Ovary (tissue), 3 donors: ENCODE measurements around the gene PPP1R1B.

Experiments
- CTCF ChIP-seq, 3 donors: fragments of 450-650 bp in 2 of 3; fragments of 200-600 bp in 1 of 3; IDR thresholded peaks; one replicate each; pipeline versions ENCODE4 v1.5.1 to v1.8.0; 2016 to 2022; ENCODE audit warnings: antibody characterized with exemption in 3 of 3, mild to moderate bottlenecking in 1 of 3
- EP300 ChIP-seq: sonication (generic); formaldehyde crosslinking; IDR thresholded peaks from one replicate; pipeline ENCODE4 v1.6.1; 2017; ENCODE audit warnings: antibody characterized with exemption
- donor health status: DM: no; HTN: no; CAD: no.

GRCh38 chr17:39655105-39655504 is 28.4 kb downstream of the PPP1R1B start:
- TF ChIP-seq CTCF (IDR thresholded peaks at IDR 0.05) (no peak), EP300 (no peak)
